RWPE1 (cell line): ENCODE data around the gene PRR12.
"Not testable (repeated sequence)": the region's sequence is repeated elsewhere in the genome, so short reads cannot be mapped to it uniquely, and the experiment has no call there.

Experiments
- CTCF ChIA-PET: fragments of 350-600 bp; sonication (Branson Sonifier 250); formaldehyde crosslinking; extraction: SDS; loops from one replicate; lab custom pipeline; 2021; lab: Yijun Ruan, JAX
- POLR2A ChIA-PET: fragments of 400-600 bp; formaldehyde crosslinking; extraction: SDS; loops from one replicate; lab custom pipeline; 2020; ENCODE audit warnings: antibody characterized with exemption; ENCODE audit not compliant: low non-redundant PET; lab: Yijun Ruan, JAX
- DNase-seq: peaks from one replicate; pipeline ENCODE4 v3.0.0; 2012; ENCODE audit warnings: low spot score
- H3K27ac ChIP-seq: fragments of 450-650 bp; 2 replicates; pipeline ENCODE4 v1.5.1; 2017
- CTCF ChIP-seq: fragments of 450-650 bp; conservative IDR thresholded peaks from 2 replicates; pipeline ENCODE4 v1.5.1; 2017; ENCODE audit warnings: low read depth, mild to moderate bottlenecking

The PRR12 gene

GRCh38 chr19:49609499-49610092 lies 18.6 kb downstream of the PRR12 start:
- ChIA-PET CTCF (no interaction called here), POLR2A (no interaction called here)
- 0 out of 2 replicates have a peak overlapping the region, but pooled peaks have one; percentile 11 for H3K27ac ChIP-seq
- no peak for TF ChIP-seq CTCF
- DNase-seq = no peak

GRCh38 chr19:49613374-49613773 lies 22.4 kb downstream of the PRR12 start:
- DNase-seq = no peak
- ChIA-PET CTCF (interaction anchor here (0.6 to 0.9 kb wide), 2 partner anchors 13 to 507 kb away, joined by 3 to 4 read pairs; no protein-coding TSS in a partner anchor), POLR2A (no interaction called here)
- H3K27ac ChIP-seq = peak overlapping the region; percentile 80
- no peak for TF ChIP-seq CTCF

- peak; percentile 38 for DNase-seq
- no peak for TF ChIP-seq CTCF
- peak overlapping the region; percentile 80 for H3K27ac ChIP-seq
- ChIA-PET POLR2A (no interaction called here), CTCF (interaction anchor here (0.6 to 0.9 kb wide), 2 partner anchors 12 to 507 kb away, joined by 3 to 4 read pairs; no protein-coding TSS in a partner anchor)
These were observed 23.3 kb downstream of the PRR12 start for GRCh38 chr19:49614096-49614833.

- H3K27ac ChIP-seq = no peak overlapping the region
- DNase-seq = no peak
- ChIA-PET POLR2A (no interaction called here), CTCF (interaction anchor here (1.1 kb wide), 1 partner anchor 46 kb away, joined by 3 read pairs; no protein-coding TSS in a partner anchor)
- TF ChIP-seq CTCF = no peak
These were observed 24.9 kb downstream of the PRR12 start for GRCh38 chr19:49615861-49616260.

- ChIA-PET POLR2A (no interaction called here), CTCF (interaction anchor here (1.1 kb wide), 1 partner anchor 47 kb away, joined by 3 read pairs; no protein-coding TSS in a partner anchor)
- no peak overlapping the region for H3K27ac ChIP-seq
- no peak for DNase-seq
- no peak for TF ChIP-seq CTCF
These were observed 25.6 kb downstream of the PRR12 start for GRCh38 chr19:49616532-49616931.

GRCh38 chr19:49616945-49617344 lies 26.0 kb downstream of the PRR12 start:
- no peak for TF ChIP-seq CTCF
- POLR2A ChIA-PET = no interaction called here
- CTCF ChIA-PET = interaction anchor here (0.6 to 1.0 kb wide), 2 partner anchors 12 to 82 kb away, joined by 3 read pairs; no protein-coding TSS in a partner anchor
- DNase-seq = no peak
- no peak overlapping the region for H3K27ac ChIP-seq

- CTCF ChIA-PET = interaction anchor here (0.6 to 1.0 kb wide), 2 partner anchors 11 to 150 kb away, joined by 3 to 6 read pairs; no protein-coding TSS in a partner anchor
- DNase-seq, POLR2A ChIA-PET: not testable (repeated sequence)
- H3K27ac ChIP-seq = peak overlapping the region; percentile 20; the same call in 1 of the 2 replicates
These were observed 26.9 kb downstream of the PRR12 start for GRCh38 chr19:49617860-49618259.
